Stimulated activated CD4-positive, alpha-beta T cell treated with anti-CD3 and anti-CD28 coated beads, Interleukin-12 subunit alpha, Interleukin-12 subunit beta, amount 100 ng/mL, for 4 hours (primary cell): ENCODE measurements around the gene TTLL12.

Source experiments
- DNase-seq: peaks from one replicate; pipeline ENCODE4 v3.0.0-alpha.2; 2020

Gene TTLL12

GRCh38 chr22:43171019-43171491 is 15.9 kb downstream of the TTLL12 start:
- no peak for DNase-seq

DNA sequence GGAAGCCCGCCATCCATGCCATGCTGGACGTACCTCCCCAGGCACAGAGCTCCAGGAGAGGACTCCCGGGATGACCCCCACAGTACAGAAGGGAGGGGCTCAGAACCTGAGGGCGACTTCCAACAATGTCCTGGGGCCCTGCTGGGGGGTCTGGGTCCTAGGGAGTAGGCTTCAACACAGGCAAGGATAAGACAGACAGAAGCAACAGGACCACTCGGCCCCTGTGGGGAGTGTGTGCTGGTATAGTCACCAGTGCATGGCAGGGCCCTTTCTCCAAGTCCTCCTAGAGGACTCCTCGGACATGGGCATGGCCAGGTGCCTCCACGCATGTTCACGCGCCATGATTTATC is 16.8 kb downstream of the TTLL12 start:
- DNase-seq: no peak

- DNase-seq: no peak
Observed at GRCh38 chr22:43169310-43170130, 17.4 kb downstream of the TTLL12 start.

GRCh38 chr22:43168471-43169309 is 18.2 kb downstream of the TTLL12 start:
- DNase-seq: no peak

- no peak for DNase-seq
Observed at GRCh38 chr22:43167001-43167589, 19.8 kb downstream of the TTLL12 start.

GRCh38 chr22:43166132-43166930 is 20.6 kb downstream of the TTLL12 start:
- no peak for DNase-seq

DNA sequence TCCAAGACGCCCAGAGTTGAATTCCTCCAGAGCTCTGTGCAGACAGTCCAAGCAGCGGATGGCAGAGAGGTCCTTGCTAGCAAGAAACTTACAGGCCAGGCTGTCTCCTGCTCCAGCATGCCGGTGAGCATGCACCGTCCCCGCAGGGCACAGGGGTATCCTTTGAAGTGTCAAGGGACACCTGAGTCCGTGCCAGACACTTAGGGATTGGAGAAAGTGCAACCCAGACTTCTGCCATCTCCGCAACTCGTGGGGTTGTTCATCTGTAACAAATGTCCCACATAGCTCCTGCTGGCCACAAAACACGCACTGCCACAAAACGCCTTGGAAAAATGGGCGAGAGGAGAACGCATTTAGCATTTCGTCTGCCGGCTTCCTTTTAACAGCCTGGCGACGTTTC is 22.3 kb downstream of the TTLL12 start:
- DNase-seq: no peak

DNA sequence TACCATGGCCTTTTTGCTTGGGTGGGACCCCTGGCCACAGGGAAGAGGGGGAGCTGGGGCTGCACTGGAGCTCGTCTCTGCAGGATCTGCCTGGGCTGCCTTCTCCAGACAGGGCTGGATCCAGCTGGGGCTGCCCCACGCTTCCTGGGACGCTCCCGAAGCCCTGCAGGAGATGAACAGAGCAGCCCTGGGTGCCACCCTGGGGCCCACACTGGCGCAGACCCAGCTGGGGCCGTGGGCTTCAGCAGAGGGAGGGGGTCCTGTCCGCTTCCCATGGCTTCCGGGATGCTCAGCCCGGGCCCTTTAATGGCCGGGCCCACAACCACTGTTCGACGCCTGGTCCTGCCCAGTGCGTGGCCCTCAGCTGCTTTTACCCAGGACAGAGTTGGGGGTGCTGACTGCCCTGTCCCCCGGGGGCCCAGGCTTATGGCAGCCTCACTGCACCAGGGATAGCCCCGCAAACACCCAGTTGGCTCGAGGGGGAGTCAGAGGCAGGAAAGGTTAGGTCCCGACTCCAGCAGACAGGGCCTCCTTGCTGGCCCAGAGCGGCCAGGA is 23.6 kb downstream of the TTLL12 start:
- no peak for DNase-seq

GRCh38 chr22:43162412-43163150 is 24.4 kb downstream of the TTLL12 start:
- DNase-seq: no peak

- DNase-seq: no peak
Observed at GRCh38 chr22:43160497-43161126, 26.3 kb downstream of the TTLL12 start.

GRCh38 chr22:43159484-43160178 is 27.3 kb downstream of the TTLL12 start:
- DNase-seq: no peak

DNA sequence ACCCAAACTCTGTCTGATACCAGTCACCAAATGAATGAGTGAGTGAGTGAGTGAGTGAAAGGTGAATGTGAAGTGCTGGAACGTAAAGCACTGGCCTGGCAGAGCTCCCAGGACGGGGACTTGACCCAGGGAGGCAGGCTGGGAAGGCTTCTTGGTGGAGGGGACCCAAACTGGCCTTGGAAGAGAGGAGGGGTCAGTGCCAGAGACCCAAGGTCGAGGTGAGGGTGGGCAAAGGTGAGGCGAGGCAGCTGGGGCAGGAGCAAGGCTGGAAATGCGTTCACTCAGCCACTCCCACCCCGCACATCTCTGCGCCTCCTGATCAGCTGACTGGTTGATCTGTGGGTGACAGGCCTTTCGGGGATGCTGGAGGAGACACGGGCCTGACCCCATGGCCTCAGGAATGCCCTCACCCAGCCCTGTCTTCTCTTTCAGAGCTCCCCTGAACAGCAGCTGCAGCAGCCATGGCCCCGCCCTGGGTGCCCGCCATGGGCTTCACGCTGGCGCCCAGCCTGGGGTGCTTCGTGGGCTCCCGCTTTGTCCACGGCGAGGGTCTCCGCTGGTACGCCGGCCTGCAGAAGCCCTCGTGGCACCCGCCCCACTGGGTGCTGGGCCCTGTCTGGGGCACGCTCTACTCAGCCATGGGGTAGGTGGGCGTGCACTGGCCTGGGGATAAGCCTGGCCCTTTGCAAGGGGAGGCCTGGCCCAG is 28.0 kb downstream of the TTLL12 start:
- DNase-seq: no peak

DNA sequence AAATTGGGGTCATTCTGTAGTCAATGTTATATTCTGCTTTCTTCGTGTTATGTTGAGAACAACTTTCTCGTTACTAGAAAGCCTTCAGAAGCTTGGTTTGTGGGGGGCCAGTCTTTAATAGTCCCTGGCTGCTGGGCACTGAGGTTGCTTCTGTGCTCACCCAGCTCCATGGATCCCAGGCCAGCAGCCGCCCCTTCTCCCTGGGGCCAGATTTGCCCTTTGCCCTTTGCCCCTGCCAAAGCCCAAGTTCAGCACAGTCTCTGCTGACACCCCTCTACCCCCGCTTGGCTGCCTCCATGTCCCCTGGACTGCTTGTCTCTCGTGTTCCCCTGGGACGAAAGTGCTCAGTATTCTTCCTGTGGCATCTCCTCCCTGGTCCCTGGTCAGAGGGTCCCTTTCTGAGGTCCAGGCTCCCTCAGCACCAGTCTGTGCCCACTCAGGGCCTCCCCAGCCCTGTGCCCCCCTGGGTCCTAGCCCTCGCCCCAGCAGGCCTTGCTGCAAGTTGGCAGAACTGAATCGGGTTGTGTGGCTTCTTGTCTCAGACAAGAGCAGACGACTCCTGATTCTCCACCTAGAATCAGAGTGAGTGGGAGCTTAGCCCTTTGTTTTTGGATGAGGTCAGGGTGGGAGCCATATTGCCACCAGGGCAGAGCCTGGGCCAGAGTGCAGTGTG is 28.9 kb downstream of the TTLL12 start:
- DNase-seq: no peak

DNA sequence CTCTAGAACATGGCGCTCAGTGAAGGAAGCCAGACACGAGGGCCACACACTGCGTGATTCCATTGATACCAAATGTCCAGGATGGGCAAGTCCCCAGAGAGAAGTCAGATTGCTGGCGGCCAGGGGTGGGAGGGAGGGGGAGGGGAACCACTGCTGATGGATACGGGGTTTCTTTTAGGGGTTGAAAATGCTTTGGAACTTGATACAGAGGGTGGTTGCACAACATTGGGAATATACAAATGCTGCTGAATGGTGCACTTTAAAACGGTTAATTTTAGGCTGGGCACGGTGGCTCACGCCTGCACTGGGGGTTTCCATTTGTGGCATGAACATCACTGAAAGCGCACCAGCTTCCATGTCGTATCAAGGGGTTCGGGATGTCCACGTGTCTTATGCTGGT is 30.5 kb downstream of the TTLL12 start:
- DNase-seq: no peak

DNA sequence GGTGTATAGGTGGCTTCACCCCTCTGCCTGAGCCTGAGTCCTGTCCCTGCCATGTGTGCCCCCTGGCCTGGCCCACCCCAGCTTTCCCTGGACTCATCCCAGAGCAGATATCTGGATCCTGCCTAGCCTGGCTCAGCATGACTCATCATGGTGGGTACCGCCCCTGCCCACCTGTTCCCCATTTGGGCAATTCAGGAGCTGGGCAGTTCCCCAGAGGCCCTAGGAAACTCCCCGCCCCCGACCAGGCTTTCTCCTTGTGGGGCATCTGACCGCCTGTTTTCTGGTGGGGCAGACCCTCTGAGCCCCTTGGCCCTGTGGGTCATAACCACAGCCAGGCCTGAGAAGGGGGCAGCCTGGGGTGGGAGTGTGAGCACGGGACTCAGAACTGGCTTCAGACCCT is 31.1 kb downstream of the TTLL12 start:
- no peak for DNase-seq

GRCh38 chr22:43154887-43155536 is 31.9 kb downstream of the TTLL12 start:
- DNase-seq: no peak

- DNase-seq: no peak
Observed at GRCh38 chr22:43153899-43154298, 33.0 kb downstream of the TTLL12 start.

DNA sequence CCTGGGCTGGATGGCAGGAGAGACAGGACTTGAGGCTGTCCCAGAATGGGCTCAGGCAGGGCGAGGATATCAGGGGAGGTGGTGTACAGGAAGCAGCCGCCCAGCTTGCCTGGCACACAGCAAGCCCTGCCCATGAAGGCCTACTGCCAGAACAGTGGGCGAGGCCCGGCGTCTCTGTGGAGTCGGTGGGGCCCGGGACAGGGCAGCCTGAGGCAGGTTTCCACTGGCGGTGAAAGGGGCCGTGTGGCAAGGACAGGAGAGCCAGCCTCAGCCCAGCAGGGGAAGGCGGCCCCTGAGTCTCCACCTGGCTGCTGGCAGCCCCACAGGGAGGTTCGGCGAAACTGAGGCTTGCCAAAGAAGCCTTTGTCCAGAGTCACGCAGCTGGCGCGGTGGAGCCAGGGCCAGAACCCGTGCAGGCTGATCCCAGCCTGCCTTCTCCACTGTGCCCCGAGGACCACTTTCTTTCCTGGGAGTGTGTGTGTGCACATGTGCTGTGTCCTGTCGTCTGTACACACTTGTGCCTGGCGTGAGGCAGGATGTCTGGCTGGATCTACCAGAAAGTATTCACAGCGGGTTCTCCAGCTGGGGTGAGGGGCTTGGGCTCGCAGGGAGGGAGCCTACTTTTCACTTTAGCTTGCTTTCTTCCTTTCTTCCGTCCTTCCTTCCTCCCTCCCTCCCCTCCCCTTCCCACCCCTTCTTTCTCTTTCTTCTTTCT is 34.4 kb downstream of the TTLL12 start:
- DNase-seq: peak; percentile 55
